Measurements from ENCODE around the gene PRSS1. TPM values are rescaled to one million over a fixed set of nuclear protein-coding genes. Genes with fewer than 3 reads are reported as not detected.
"Not testable (repeated sequence)": the region's sequence is repeated elsewhere in the genome, so short reads cannot be mapped to it uniquely, and the experiment has no call there.

The PRSS1 gene
- polyA plus RNA-seq, 1 donor from 2014 or later = not detected

- TF ChIP-seq EZH2 (IDR thresholded peaks at IDR 0.05; ENCODE audit: borderline replicate concordance, insufficient read depth, low read length, poor library complexity, severe bottlenecking) (no peak), POLR2AphosphoS5 (IDR thresholded peaks at IDR 0.05) (no peak), EP300 (conservative IDR thresholded peaks at IDR 0.05; ENCODE audit: poor library complexity, severe bottlenecking) (no peak), CTCF (IDR thresholded peaks at IDR 0.05; ENCODE audit: poor library complexity, severe bottlenecking) (no peak)
- no peaks in the 10 kb centered on the region for H3K36me3 ChIP-seq (ENCODE audit: insufficient read depth, low read length)
- no peak overlapping the region for H3K4me2 ChIP-seq (ENCODE audit: low read length)
- H3K9me3 ChIP-seq (ENCODE audit: low read length) = no peaks in the 10 kb centered on the region
- no peaks in the 10 kb centered on the region for H3K9me2 ChIP-seq (ENCODE audit: insufficient read depth, low read length)
- H3K79me2 ChIP-seq (replicated peaks; ENCODE audit: insufficient read depth, low read length) = no peaks in the 10 kb centered on the region
- H3F3A ChIP-seq (ENCODE audit: insufficient read depth, low read length, poor library complexity, severe bottlenecking) = no peaks in the 10 kb centered on the region
- H3K9ac ChIP-seq (ENCODE audit: low read length) = no peak overlapping the region
- H4K20me1 ChIP-seq (ENCODE audit: insufficient read depth) = no peaks in the 10 kb centered on the region
- no peak overlapping the region for H3K4me3 ChIP-seq (ENCODE audit: low read length)
- H3K27me3 ChIP-seq (ENCODE audit: insufficient read depth, low read depth, low read length) = no peaks in the 10 kb centered on the region
- H2AFZ ChIP-seq (ENCODE audit: low read depth, low read length) = no peak overlapping the region
- H3K27ac ChIP-seq (ENCODE audit: low read length) = no peak overlapping the region
Observed at GRCh38 chr7:142774826-142775225, 25.6 kb downstream of the PRSS1 start.

GRCh38 chr7:142775351-142776115, 26.3 kb downstream of the PRSS1 start:
- H3K27ac ChIP-seq (ENCODE audit: low read length); H2AFZ ChIP-seq (ENCODE audit: low read depth, low read length); H3K9me3 ChIP-seq (ENCODE audit: low read length); H3K9me2 ChIP-seq (ENCODE audit: insufficient read depth, low read length); H3K27me3 ChIP-seq (ENCODE audit: insufficient read depth, low read depth, low read length); H3K79me2 ChIP-seq (replicated peaks; ENCODE audit: insufficient read depth, low read length); H4K20me1 ChIP-seq (ENCODE audit: insufficient read depth); H3K36me3 ChIP-seq (ENCODE audit: insufficient read depth, low read length); H3K9ac ChIP-seq (ENCODE audit: low read length); H3K4me3 ChIP-seq (ENCODE audit: low read length); H3F3A ChIP-seq (ENCODE audit: insufficient read depth, low read length, poor library complexity, severe bottlenecking); H3K4me2 ChIP-seq (ENCODE audit: low read length): not testable (repeated sequence)

- Histone ChIP-seq H3K9me3 (ENCODE audit: low read length) (no peaks in the 10 kb centered on the region), H3K4me3 (ENCODE audit: low read length) (no peak overlapping the region), H2AFZ (ENCODE audit: low read depth, low read length) (no peak overlapping the region), H3K36me3 (ENCODE audit: insufficient read depth, low read length) (no peaks in the 10 kb centered on the region), H3K4me2 (ENCODE audit: low read length) (no peak overlapping the region), H4K20me1 (ENCODE audit: insufficient read depth) (no peaks in the 10 kb centered on the region), H3K27ac (ENCODE audit: low read length) (no peak overlapping the region), H3K9ac (ENCODE audit: low read length) (no peak overlapping the region), H3K79me2 (replicated peaks; ENCODE audit: insufficient read depth, low read length) (no peaks in the 10 kb centered on the region), H3K9me2 (ENCODE audit: insufficient read depth, low read length) (no peaks in the 10 kb centered on the region), H3F3A (ENCODE audit: insufficient read depth, low read length, poor library complexity, severe bottlenecking) (no peaks in the 10 kb centered on the region), H3K27me3 (ENCODE audit: insufficient read depth, low read depth, low read length) (no peaks in the 10 kb centered on the region)
- TF ChIP-seq REST (IDR thresholded peaks at IDR 0.05; ENCODE audit: borderline replicate concordance) = no peak
- no peak for TF ChIP-seq EP300 (conservative IDR thresholded peaks at IDR 0.05; ENCODE audit: poor library complexity, severe bottlenecking)
- TF ChIP-seq MXI1 (conservative IDR thresholded peaks at IDR 0.05; ENCODE audit: poor library complexity, severe bottlenecking) = no peak
- TF ChIP-seq TAF1 (IDR thresholded peaks at IDR 0.05; ENCODE audit: low read depth) = no peak
- TF ChIP-seq EZH2 (IDR thresholded peaks at IDR 0.05; ENCODE audit: borderline replicate concordance, insufficient read depth, low read length, poor library complexity, severe bottlenecking) = no peak
- no peak for TF ChIP-seq SMC3 (conservative IDR thresholded peaks at IDR 0.05; ENCODE audit: poor library complexity)
- no peak for TF ChIP-seq RAD21 (conservative IDR thresholded peaks at IDR 0.05)
- no peak for TF ChIP-seq CTCF (IDR thresholded peaks at IDR 0.05; ENCODE audit: poor library complexity, severe bottlenecking)
- no peak for TF ChIP-seq POLR2AphosphoS5 (IDR thresholded peaks at IDR 0.05)
Observed at GRCh38 chr7:142776206-142776844, 27.1 kb downstream of the PRSS1 start.

GRCh38 chr7:142776845-142777225, 27.6 kb downstream of the PRSS1 start:
- H3K36me3 ChIP-seq (ENCODE audit: insufficient read depth, low read length); H3K9me3 ChIP-seq (ENCODE audit: low read length); H3F3A ChIP-seq (ENCODE audit: insufficient read depth, low read length, poor library complexity, severe bottlenecking); H3K4me2 ChIP-seq (ENCODE audit: low read length); H3K27me3 ChIP-seq (ENCODE audit: insufficient read depth, low read depth, low read length); H2AFZ ChIP-seq (ENCODE audit: low read depth, low read length); H3K9ac ChIP-seq (ENCODE audit: low read length); H3K79me2 ChIP-seq (replicated peaks; ENCODE audit: insufficient read depth, low read length); H3K4me3 ChIP-seq (ENCODE audit: low read length); H4K20me1 ChIP-seq (ENCODE audit: insufficient read depth); H3K27ac ChIP-seq (ENCODE audit: low read length); H3K9me2 ChIP-seq (ENCODE audit: insufficient read depth, low read length): not testable (repeated sequence)
